GM21723 (cell line): ENCODE data around the gene CDC42SE1.

Experiments used
- ATAC-seq: cut with Tn5 transposase; IDR thresholded peaks from one replicate; pipeline ENCODE4 v1.9.1; 2021; ENCODE audit warnings: mild to moderate bottlenecking, moderate library complexity; ENCODE audit not compliant: unreplicated experiment

The CDC42SE1 gene

DNA sequence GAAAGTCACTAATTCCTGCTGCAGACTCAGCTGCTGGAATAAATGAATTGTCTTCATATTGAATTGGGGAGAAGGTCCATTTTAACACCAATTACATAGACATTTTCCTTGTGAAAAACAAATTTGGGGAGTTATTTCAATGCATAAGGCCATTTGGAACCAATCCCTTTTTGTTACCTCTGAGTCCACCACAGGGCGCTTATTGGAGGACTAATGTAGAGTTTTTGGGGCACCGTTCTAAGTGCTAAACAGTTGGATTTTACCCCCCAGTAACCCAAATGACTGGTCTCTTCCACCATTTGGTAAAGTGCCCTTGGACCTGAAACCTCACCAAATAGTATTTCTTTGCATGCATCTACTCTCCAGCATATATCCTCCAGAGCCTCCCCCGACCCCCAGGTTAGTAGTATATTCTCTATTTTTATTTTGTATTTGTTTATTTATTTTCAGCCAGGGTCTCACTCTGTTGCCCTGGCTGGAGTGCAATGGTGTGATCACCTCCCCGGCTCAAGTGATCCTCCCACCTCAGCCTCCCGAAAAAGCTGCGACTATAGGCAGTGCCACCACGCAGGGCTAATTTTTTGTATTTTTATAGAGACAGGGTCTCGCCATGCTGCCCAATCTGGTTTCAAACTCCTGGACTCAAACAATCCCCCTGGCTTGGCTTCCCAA is 49.6 kb downstream of the CDC42SE1 start:
- no peak for ATAC-seq

DNA sequence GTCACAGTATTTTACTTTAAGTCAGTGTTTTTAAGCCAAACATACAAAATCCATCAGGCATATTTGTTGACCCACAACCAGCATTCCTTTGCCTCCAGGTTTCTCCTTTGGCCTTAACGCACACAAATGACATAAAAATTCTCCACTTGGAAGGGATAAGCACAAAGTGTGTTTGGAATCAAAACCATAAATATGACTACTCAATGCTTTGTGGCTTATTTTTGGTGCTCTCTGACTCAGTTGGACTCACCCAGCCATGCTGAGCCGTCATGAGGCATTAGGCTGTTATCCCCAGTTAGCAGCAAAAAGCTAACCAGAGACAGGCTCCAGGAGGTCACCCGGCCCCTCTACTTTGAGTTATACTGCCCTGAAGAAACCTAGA is 50.2 kb downstream of the CDC42SE1 start:
- ATAC-seq: no peak

DNA sequence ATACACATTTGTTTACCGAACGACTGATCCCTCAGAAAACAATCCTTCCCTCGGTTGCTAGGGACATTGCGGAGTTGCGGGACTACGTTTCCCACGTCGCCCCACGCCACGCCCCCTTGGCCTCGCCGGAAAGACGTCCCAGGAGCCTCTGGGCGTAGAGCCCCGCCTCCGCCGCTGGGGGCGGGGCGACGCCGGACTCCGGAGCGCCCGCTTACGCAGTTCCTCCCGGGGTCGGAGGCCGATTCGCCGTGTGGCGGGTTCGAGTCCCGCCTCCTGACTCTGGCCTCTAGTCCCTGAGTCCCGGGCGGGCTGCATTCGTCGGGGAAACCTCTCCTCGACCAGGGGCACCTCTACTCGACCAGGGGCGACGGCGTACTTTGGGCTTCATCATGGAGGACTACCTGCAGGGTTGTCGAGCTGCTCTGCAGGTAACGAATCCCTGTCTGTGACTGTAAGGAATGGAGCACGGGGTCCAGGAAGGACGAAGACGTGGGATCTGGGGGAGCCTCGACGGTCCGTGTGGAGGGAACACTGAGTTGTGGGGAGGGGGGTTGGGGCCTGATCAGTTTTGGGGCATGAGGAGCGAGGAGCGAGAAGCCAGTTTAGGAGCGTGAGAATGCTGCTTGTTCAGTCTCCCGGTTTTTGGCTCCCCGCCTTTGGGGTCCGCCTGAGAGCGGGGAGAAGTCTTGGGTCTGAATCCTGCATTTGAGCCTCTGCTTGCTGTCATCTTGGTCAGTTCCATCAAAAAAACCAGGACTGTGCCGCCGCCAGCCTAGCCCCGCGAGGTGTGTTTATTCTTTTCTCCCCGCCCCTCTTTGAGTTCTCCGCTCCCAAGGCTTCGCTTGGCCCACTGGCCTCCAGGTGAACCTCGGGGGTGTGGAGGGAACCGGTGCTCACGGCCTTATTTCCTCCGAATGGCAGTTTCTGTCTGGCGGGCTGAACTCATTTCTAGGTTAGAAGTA is 50.9 kb downstream of the CDC42SE1 start, which contains the start of gene PRUNE1:
PRUNE1 (plus strand) TSS at position 206 of the 962 bp plus-strand sequence; CDS start at position 390, 184 bp downstream.
- ATAC-seq: peak; percentile 73

DNA sequence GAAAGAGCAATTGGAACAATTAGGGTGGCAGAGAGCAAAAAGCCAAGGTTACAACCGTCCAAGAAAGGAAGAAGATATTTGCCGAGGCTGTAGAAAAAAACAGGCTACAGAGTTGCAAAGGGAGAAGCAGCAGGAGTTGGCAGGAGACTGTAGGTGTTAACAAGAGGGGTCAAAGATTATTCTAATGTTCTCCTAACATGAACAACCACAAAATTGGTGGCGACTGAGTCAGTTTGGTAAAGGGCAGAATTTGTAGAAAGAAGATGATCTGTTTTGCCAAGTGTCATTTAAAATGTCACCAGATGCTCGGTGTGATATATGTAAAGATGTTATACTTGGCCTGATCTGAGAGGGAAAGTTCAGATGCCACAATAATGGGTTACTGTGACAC is 51.6 kb downstream of the CDC42SE1 start:
- ATAC-seq: no peak

DNA sequence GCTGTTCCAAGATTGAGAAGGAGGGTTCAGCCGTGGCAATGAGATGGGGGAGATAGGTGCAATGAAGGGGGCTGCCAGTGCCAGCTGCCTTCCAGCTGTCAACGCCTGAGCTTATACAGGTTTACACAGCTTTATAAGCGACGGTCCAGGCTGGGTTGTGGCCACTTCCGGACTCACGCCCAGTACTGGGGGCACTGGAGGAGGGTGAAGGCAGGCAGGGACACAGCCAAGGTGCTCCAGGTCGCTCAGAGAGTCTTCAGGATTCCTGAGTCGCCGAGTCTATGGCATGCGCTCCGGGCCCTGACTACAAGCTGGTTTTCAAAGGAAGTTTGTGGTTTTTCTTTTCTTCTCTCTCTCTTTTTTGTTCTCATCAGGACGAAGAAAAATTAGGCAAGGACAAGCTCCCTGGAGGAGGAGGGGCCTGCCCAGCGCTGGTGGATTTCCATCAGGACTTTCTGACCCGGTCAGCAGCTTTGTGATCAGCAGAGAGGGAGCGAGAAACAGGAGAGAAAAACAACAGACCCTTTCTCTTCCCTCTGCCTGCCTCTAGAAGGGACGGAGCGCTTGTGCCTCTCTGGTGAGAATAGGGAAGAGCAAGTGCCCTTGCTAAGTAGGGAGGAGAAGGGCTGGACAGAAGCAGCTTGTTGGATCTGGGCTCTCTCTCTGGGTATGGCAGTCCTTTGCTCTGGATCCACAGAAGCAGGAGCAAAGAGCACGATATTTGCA is 52.9 kb downstream of the CDC42SE1 start, which contains the start of gene MINDY1:
MINDY1 (minus strand) TSS at position 576 of the 726 bp plus-strand sequence. CDS start 4,285 bp downstream, outside the sequence.
- no peak for ATAC-seq

DNA sequence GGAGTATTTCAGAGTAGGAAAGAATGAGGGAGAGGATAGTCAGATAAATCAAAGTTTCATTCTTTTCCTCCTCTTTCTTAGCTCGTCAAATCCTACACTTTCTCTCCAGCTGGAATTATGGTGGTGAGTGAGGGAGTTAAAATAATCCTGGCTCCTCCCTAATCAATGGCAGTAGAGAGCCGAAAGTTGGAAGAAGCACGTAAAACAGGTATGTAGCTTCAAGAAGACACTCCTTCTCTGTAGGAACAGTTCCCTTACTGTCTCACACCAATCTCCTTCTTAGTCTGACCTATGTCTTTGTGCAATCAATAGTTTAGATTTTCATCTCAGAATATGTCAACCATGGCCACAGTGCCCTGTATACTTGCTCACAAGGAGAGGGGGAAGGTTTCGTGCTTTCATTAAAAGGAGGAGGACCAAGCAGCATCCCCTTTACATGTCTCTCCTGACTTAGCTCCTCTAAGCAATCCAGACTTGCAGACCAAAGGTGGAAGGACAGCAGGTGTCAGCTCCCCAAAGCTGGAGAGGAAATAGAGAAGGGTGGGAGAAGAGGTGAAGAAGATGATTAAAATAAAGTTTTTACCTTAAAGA is 53.6 kb downstream of the CDC42SE1 start:
- ATAC-seq: no peak

DNA sequence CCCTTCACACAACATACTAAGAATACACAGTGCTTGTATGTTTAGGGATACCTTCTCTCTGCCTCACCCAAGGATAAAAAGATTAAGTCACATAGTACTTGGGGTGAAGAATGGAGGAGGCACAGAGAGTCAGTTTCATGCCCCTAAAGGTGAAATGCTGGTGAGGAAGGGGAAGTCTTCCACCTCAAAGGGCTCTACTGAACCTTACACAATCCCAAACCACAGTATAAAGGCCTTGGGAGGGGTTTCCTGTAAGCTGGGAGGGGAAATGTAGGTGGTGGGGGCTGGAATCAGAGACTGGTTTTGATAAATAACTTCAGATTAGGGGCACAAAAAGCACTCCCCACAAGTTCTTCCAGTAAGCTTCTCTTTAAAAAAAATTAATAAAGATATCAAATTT is 56.2 kb downstream of the CDC42SE1 start:
- ATAC-seq: no peak

DNA sequence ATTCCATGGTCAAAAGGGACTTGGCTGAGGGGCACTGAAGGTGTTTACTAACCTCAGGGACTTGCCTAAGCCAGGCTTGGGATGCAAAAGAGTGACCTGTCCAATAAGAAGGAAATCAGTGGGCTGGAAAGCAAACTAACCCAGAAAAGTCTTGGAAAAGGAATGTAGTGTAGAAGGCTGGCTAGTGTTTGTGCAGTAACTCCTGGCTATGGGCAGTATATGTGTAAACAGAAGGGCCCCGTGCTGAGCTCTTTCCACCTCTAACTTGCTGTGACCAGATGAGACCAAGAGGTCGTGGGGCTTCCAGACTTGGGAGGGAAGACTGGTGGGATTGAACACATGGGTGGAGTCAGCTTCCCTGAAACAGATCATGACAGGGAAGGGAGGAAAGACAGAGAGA is 56.8 kb downstream of the CDC42SE1 start:
- ATAC-seq: no peak

DNA sequence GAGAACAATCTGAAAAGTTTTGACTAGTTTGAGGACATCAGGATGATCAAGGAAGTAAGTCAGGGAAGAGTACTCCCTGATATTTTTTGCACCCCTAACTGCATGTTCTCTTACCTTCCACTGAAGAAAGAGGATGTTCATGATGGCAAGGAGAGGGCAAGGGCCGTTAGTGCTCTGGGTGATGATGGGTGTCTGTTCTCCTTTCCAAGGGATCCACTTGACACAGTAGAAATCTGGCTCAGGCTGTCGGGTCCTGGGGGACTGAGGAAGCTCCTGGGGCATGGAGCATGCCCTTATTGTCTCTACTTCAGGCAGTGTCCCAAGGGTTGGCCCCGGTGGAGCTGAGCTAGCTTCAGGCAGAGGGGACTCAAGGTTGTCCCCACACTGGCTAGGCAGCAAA is 57.4 kb downstream of the CDC42SE1 start:
- no peak for ATAC-seq

DNA sequence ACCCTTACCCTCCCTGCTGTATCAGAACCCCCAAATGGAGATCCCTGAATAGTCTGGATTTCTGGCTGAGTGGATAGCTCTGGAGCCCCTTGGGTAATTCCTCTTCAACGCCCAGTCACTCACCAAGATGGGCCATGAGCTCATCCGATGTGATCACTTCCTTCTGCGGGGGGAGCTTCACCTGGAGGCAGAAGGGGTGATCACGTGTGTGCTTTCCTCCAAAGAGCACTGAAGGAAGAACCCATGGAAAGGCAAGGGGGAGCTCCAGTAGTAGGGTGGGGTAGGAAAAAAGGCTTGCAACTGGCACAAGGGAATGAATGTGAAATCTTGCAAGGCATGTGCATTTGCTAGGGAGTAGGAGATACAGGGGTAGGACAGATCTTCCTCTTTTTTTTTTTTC is 57.8 kb downstream of the CDC42SE1 start:
- no peak for ATAC-seq
